Activated naive CD4-positive, alpha-beta T cell treated with anti-CD3 and anti-CD28 coated beads, Interleukin-2, amount 50 U/mL, for 24 hours (primary cell): ENCODE data around the gene PEPD.
A peak's percentile ranks its signal among the peaks of the same experiment; 100 is the strongest.

Source experiments
- H3K27ac Mint-ChIP-seq: one replicate; pipeline ENCODE4 v1.8.0; 2021; ENCODE audit warnings: mild to moderate bottlenecking, mixed read lengths
- H3K27me3 Mint-ChIP-seq: one replicate; pipeline ENCODE4 v1.8.0; 2021; ENCODE audit warnings: mixed read lengths
- H3K36me3 Mint-ChIP-seq: one replicate; pipeline ENCODE4 v1.8.0; 2021; ENCODE audit warnings: mixed read lengths
- H3K4me1 Mint-ChIP-seq: one replicate; pipeline ENCODE4 v1.8.0; 2021; ENCODE audit warnings: mixed read lengths
- H3K4me3 Mint-ChIP-seq: one replicate; pipeline ENCODE4 v1.8.0; 2021; ENCODE audit warnings: mild to moderate bottlenecking, mixed read lengths
- H3K9me3 Mint-ChIP-seq: one replicate; pipeline ENCODE4 v1.8.0; 2021; ENCODE audit warnings: mixed read lengths

Gene PEPD

DNA sequence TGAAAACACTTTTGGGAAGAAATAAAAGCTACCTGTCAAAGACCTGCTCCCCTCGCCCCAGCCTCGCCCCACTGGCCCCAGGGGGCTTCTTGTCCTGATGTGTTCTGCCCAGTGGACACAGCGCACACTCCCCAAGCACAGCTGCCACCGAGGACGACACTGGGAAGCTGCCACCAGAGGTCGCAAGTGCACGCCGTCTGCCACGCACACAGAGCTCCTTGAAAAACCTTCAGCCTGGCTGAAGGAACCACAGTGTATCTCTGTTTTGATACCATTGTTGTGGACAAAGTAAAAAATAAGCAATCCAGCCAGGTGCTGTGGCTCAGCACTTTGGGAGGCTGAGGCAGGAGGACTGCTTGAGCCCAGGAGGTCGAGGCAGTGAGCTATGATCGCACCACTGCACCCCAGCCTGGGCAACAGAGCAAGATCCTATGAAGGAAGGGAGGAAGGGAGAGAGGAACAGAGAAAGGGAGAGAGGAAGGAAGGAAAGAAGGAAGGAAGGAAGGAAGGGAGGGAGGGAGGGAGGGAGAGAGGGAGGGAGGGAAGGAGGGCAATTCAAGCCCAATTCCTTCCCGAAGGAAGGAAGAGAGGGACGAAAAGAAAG, 90.8 kb downstream of the PEPD start:
- H3K4me1 Mint-ChIP-seq: peaks cover 9% of the 10 kb centered on the region
- peak overlapping the region; percentile 31 for H3K27ac Mint-ChIP-seq
- no peak overlapping the region for H3K4me3 Mint-ChIP-seq
- no peaks in the 10 kb centered on the region for H3K27me3 Mint-ChIP-seq
- no peaks in the 10 kb centered on the region for H3K9me3 Mint-ChIP-seq
- no peaks in the 10 kb centered on the region for H3K36me3 Mint-ChIP-seq

DNA sequence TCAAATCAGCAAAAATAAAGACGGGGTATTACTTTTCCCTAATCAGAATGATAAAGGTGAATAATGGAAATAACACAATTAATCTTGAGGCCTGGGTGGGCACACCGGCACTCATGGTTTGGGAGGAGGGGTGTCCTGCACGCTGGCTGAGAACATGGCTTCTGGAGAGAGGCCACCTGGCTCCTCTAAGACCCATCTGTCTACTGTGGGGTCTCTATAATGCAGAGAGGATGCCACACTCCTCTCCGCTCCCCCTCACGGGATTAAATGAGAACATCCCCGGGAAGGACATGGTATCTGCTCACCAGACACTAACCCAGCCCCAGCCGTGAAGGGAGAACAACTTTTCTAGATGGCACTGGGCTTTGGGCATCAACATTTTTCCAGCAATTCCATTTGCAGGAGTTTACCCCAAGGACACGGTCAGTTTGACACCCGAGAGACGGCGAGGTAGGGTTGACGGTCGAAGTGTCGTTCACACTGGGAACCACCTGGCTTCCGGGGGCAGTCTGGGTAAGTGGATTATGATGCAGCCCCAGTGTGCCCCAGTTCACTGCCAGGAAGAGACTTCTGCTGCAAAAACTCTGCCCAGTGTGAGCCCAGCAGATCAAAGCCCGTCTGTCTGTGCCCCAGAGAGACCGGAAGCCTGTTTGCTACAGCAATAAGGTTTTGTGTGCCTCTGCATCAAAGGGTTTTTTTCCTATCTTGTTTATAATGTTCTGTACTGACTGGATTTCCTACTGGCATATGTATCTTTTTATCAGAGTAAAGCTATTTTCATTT, 91.5 kb downstream of the PEPD start:
- Mint-ChIP-seq H3K27ac (peak overlapping the region; percentile 31), H3K9me3 (no peaks in the 10 kb centered on the region), H3K4me1 (peaks cover 9% of the 10 kb centered on the region), H3K36me3 (no peaks in the 10 kb centered on the region), H3K27me3 (no peaks in the 10 kb centered on the region), H3K4me3 (no peak overlapping the region)

DNA sequence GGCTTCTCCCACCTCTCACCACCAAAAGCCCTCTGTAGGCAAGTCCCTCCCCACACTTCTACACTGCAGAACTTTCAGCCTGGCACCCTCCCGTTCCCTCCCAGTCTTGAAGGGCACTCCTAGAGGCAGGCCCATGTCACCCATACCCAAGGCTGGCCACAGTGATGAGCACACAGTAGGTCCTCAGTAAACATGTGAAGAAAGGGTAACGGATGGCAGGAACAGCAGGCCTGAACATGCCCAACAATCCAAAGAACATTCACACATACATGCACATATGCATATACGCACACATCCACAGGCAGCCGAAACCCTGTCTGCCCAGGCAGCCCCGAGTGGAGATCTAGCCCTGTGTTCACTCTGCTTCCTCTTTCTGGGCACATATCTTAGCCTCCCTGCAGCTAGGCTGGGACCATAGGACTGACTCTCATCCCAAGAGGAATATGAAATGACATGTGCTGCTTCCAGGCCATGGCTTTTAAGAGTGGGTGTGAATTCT, 92.9 kb downstream of the PEPD start:
- H3K4me3 Mint-ChIP-seq: no peak overlapping the region
- no peak overlapping the region for H3K27ac Mint-ChIP-seq
- no peaks in the 10 kb centered on the region for H3K27me3 Mint-ChIP-seq
- H3K36me3 Mint-ChIP-seq: no peaks in the 10 kb centered on the region
- H3K4me1 Mint-ChIP-seq: peaks cover 9% of the 10 kb centered on the region
- H3K9me3 Mint-ChIP-seq: no peaks in the 10 kb centered on the region

DNA sequence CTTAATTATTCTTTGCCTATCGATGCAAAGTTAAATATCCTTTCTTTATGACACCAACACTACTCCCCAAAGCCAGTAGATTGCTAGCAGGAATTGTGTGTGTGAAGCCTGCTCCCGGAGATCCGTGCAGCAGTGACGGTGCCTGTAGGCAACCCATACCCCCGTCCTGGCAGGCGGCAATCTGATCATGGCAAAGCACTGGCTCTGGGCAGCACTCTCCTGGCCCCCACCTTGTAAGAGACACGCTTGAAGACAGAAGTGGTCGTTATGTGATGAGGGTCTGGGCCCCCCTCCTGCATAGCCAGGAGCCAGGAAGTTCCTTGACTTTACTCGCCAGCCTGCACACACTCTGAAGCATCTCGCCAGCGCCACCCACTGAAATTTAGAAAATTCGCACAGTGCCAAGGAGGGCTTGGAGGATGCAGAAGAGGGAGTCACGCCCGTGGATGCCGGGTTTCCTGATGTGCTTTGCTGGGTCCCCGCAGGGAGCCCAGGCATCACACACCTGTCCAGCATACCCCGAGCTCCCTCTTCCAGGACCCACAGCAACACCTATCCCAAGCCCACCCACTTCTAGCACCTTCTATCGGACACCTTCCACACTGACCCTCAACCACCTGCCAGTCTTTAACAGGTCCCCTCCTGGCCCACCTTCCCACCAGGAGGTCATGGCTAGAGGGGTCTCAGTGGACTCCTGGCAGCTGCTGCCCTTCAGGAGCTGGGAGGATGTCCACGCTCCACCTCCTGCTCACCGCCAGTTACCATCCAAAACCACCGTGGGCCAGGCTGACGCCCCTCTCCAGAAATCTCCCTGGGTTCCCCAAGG, 93.6 kb downstream of the PEPD start:
- H3K36me3 Mint-ChIP-seq: no peaks in the 10 kb centered on the region
- no peaks in the 10 kb centered on the region for H3K9me3 Mint-ChIP-seq
- H3K4me1 Mint-ChIP-seq: peaks cover 9% of the 10 kb centered on the region
- H3K27ac Mint-ChIP-seq: no peak overlapping the region
- no peaks in the 10 kb centered on the region for H3K27me3 Mint-ChIP-seq
- H3K4me3 Mint-ChIP-seq: no peak overlapping the region

DNA sequence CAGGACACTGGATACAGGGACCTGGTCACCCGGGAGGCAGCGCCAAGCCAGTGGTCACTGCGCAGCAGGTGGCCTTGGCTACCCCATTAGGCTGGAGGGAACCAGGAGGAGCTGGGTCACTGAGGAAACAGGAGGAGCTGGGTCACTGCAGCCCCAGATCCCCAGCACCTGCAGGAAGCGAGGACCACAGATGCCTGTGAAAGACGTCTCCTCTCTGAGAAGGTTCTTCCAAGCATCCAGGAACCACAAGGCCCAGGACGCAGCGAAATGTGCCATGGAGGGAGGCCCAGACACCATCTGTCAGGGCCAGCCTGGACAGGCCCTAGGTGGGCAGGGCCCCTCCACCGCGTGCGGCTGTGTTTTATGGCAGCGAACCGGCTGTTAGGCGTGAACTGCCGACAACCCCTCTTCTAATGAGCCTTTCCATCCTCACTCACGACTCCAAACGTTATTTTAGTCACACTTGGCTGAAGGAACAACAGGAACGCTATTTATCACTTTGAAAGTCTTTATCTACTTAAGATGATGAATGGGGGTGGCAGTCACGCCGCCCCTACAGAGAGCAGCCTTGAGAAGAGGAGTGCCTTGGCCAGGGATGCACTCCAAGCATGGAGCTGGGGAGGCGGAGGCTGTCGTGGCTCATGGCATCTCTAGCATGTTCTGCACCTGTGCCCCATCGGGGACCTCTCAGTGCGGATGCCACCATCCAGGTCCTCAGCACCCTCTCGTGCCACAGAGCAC, 94.8 kb downstream of the PEPD start:
- Mint-ChIP-seq H3K27me3 (no peaks in the 10 kb centered on the region), H3K4me3 (no peak overlapping the region), H3K27ac (no peak overlapping the region), H3K4me1 (peaks cover 9% of the 10 kb centered on the region), H3K36me3 (no peaks in the 10 kb centered on the region), H3K9me3 (no peaks in the 10 kb centered on the region)

DNA sequence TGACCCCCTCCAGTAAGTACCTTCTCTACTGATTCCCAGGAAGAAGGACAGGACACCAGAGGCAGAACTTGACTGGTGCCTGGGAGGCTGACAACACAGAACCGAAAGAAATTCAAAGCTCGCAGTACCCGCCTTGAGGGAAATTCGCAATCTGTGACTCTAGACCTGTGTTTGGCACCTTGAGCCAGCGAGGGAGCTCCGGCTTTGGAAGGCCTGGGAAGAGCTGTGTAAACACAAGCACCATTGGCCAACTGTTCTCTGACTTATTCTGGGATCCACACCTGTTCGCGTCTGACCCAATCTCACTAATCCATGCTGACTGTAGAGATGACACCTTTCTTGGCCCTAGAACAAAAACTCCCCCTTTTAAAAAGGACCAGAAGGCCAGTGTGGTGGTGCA, 97.4 kb downstream of the PEPD start:
- Mint-ChIP-seq H3K9me3 (no peaks in the 10 kb centered on the region), H3K27ac (no peak overlapping the region), H3K4me3 (no peak overlapping the region), H3K4me1 (no peaks in the 10 kb centered on the region), H3K36me3 (no peaks in the 10 kb centered on the region), H3K27me3 (no peaks in the 10 kb centered on the region)

DNA sequence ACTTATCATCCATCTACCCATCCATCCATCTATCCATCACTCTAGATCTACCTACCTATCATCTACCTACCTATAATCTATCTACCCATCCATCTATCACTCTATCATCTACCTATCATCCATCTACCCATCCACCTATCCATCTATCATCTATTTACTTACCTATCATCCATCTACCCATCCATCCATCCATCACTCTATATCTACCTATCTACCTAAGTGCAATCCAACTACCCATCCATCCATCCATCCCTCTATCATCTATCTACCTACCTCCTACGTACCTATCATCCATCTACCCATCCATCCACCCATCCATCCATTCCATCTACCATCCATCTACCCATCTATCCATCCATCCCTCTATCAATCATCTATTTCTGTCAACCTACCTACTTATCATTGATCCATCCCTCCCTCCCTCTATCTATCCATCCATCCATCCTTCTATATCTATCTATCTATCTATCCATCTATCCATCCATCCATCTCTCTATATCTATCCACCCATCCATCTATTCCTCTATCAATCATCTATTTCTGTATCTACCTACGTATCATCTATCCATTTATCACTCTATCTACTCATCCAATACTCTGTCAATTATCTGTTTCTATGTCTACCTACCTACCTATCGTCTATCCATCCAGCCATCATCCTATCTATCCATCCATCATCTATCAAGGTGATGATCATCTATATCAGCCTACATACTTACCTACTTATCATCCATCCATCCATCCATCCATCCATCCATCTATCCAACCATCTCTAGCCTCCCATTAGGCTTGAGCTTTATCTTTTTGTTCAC, 99.0 kb downstream of the PEPD start:
- no peaks in the 10 kb centered on the region for H3K4me1 Mint-ChIP-seq
- H3K27ac Mint-ChIP-seq: no peak overlapping the region
- H3K36me3 Mint-ChIP-seq: no peaks in the 10 kb centered on the region
- H3K27me3 Mint-ChIP-seq: no peaks in the 10 kb centered on the region
- H3K4me3 Mint-ChIP-seq: no peak overlapping the region
- H3K9me3 Mint-ChIP-seq: no peaks in the 10 kb centered on the region

DNA sequence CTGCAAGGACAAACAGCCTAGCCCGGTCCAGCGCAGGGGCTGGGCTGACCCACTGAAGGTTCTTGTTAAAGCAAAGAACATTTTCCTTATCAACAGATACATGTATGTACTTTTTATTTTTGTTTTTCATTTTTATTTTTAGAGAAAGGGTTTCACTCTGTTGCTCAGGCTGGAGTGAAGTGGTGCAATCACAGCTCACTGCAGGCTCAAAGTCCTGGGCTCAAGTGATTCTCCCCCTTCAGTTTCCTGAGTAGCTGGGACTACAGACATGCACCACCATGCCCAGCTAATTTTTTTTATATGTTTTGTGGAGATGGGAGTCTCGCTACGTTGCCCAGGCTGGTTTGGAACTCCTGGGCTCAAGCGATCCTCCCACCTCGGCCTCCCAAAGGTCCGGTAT, 100.2 kb downstream of the PEPD start:
- H3K4me1 Mint-ChIP-seq: peaks cover 7% of the 10 kb centered on the region
- H3K4me3 Mint-ChIP-seq: no peak overlapping the region
- H3K36me3 Mint-ChIP-seq: no peaks in the 10 kb centered on the region
- H3K27ac Mint-ChIP-seq: no peak overlapping the region
- H3K27me3 Mint-ChIP-seq: no peaks in the 10 kb centered on the region
- H3K9me3 Mint-ChIP-seq: no peaks in the 10 kb centered on the region

DNA sequence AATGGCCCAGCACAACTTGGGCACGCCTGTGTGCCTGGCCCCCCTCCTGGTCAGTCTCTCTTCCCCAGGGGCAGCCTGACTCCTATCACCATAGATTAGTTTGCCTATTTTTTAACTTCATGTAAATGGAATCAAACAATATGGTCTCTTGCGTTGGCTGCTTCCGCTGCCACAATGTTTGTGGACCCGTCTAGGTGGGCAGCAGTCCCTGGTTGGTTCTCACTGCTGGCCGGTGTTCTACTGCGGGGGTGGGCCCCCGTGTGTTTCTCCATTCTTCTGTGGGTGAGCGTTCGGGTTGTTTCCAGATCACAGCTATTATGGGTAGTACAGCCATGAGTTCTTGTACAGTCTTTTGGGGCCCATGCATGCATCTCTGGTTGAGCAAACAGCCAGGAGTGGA, 100.8 kb downstream of the PEPD start:
- H3K27me3 Mint-ChIP-seq: no peaks in the 10 kb centered on the region
- peaks cover 9% of the 10 kb centered on the region for H3K4me1 Mint-ChIP-seq
- H3K36me3 Mint-ChIP-seq: no peaks in the 10 kb centered on the region
- H3K27ac Mint-ChIP-seq: no peak overlapping the region
- no peaks in the 10 kb centered on the region for H3K9me3 Mint-ChIP-seq
- no peak overlapping the region for H3K4me3 Mint-ChIP-seq

DNA sequence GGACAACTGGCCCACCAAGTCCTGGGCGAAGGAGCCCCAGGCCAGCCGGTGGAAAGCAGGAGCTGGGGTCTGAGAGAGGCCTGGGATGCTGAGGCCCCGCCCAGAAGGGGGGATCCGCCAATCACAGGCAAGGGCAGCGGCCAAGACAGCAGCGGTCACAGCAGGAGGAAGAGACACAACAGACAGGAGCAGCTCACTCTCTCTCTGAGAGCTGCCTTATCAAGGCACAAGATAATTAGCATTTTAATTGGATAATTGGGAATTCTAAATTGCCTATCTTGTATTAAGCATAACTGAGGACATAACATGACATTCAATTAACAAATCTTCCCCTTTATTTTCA, 101.8 kb downstream of the PEPD start:
- no peak overlapping the region for H3K27ac Mint-ChIP-seq
- H3K36me3 Mint-ChIP-seq: no peaks in the 10 kb centered on the region
- H3K4me3 Mint-ChIP-seq: no peak overlapping the region
- H3K9me3 Mint-ChIP-seq: no peaks in the 10 kb centered on the region
- H3K27me3 Mint-ChIP-seq: no peaks in the 10 kb centered on the region
- peaks cover 9% of the 10 kb centered on the region for H3K4me1 Mint-ChIP-seq

DNA sequence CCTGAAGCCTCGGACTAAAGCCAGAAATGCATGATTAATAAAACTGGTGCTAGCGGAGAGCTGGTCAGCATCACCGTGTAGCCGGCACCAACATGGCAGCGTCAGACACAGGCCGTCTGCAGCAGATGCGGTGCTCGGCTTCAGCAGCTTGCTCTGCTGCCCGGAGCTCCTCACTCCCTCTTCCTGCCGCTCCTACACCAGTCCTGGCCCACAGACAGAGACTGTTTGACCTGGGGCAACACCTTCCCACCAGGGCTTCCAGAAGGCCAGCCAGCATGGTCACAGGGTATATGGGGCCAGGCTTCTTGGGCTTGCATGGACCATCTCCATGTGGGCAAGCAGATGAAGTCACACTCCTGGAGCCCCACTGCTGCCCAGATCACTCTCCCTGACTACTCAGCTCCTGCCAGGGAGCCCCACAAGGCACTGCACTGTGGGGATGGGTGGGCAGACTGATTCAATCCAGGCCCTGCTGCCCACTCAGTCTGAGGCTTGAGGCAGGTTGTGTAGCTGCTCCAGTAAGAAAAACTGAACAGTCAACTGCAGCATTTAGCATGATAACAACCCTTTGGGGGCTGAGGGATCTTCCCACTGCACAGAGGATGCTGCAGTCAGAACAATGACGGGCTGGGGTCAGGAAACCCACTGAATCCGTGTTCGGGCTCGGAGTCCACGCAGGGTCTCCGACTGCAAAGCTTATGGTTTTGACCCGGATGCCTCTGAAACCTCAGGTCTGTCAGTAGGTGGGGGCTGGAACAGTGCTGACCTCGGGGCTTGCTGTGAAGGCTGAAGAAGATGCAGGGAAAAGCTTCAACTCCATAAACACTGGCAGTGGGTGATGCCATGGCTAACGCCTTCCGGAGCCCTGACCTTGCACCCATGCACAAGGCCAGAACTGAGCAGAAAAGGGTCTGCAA, 102.5 kb downstream of the PEPD start:
- Mint-ChIP-seq H3K36me3 (no peaks in the 10 kb centered on the region), H3K4me3 (no peak overlapping the region), H3K27me3 (no peaks in the 10 kb centered on the region), H3K4me1 (peaks cover 9% of the 10 kb centered on the region), H3K9me3 (no peaks in the 10 kb centered on the region), H3K27ac (no peak overlapping the region)

DNA sequence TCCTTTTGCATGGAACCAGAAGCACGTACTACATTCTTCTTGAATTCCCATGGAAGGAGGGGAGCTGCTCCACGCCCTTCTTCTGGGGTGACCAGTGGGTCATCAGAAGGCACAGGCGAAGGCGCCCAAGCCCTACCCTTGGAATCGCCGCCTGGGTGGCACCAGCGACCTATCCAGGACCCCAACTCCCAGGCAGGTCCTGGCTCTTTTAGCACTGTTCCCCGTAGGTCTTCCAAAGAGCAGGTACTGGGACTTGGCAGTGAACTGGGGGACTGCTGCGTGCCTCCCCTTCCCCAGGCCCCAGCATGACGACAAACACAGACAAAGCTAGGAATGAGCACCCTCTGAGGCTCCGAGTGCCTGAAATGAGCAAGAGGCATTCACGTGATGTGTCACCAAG, 103.1 kb downstream of the PEPD start:
- Mint-ChIP-seq H3K36me3 (no peaks in the 10 kb centered on the region), H3K4me3 (no peak overlapping the region), H3K27ac (no peak overlapping the region), H3K4me1 (peaks cover 9% of the 10 kb centered on the region), H3K9me3 (no peaks in the 10 kb centered on the region), H3K27me3 (no peaks in the 10 kb centered on the region)

DNA sequence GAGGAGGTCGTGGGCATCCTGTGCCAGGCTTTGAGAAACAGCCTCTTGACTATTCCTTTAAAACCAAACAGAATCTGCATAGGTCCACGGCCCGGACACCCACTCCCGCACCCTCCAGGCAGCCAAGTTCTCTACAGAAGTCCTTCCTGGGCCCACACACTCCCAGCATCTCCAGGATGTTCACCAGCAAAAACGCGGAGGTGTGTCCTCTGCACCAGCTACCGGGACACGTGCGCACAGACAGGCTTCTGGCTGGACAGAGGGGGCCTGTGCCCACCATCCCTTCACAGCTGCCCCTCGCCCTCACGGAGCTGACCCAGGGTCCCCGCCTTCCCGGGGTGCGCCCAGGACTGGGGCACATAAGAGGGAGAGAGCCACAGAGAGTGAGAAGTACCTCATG, 103.8 kb downstream of the PEPD start:
- no peak overlapping the region for H3K27ac Mint-ChIP-seq
- H3K36me3 Mint-ChIP-seq: no peaks in the 10 kb centered on the region
- no peaks in the 10 kb centered on the region for H3K9me3 Mint-ChIP-seq
- no peak overlapping the region for H3K4me3 Mint-ChIP-seq
- H3K4me1 Mint-ChIP-seq: peaks cover 9% of the 10 kb centered on the region
- H3K27me3 Mint-ChIP-seq: no peaks in the 10 kb centered on the region
